ENCODE measurements around the gene NSFL1C.

Gene NSFL1C

DNA sequence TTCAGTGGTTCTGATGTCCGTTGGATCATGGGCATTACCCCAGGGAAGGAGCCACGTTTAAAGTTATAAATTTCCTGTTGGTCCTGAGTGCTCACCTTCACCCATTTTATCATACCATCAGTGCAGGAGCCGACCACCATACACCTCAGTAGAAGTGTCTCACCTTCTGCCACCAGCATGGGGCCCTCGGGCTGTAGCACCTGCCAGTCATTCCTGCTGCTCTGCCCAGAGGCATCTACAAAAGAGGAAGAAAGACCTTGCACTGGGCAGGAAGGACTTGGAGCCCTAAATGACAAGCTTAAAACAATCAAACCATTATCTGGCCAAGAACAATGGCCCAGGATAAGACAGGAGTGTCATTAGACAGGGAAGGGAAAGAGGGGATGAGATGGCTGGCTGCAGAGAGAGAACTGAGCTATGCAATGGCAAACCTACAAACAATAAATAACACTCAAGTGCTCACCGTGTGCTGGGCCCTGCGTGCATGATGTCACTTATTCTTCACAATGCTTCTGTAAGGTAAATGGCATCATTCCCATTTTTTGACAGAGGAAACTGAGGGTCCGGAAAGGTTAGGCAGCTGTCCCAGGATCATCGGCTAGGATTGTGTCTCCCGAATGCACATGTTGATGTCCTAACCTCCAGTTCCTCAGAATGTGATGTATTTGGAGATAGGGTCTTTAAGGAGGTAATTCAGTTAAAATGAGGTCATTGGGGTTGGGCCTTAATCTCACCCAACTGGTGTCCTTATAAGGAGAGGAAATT is 13.4 kb upstream of the NSFL1C start:
- no peak for DNase-seq

DNA sequence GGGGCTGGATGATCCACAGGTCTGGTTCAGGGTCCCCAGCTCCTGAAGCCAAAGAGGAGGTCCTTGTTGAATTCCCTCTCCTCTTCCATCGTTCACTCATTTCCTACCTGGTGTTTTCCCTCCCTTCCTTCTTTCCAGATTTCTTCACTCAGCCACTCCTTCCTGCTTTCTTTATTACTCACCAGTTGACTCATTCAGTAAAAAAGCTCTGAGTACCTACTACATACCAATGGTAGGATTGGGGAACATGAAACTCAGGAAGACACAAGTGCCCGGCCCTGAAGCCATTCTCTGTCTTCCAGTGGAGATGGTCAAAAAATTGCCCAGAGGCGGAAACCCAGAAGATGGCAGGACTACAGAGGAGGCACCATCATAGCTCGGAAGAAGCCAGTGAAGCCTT is 11.9 kb upstream of the NSFL1C start:
- DNase-seq: no peak

GRCh38 chr20:1477896-1478490 is 11.3 kb upstream of the NSFL1C start:
- DNase-seq: no peak

- peak; percentile 8 for DNase-seq
Measured at GRCh38 chr20:1474817-1475603, 8.4 kb upstream of the NSFL1C start.

DNA sequence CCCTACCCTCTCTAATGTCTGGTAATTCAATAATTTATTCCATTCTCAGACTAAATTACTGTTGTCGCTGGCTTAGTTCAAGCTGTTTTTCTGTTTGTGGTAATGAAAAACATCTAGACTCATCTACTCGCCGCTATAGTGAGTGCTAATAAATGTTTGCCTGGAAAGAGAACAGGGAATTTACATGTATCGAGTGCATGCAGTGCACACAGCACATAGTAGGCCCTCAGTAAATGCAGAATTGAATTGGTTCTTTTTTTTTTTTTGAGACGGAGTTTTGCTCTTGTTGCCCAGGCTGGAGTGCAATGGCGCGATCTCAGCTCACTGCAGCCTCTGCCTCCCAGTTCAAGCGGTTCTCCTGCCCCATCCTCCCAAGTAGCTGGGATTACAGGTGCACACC is 7.7 kb upstream of the NSFL1C start:
- DNase-seq: no peak

DNA sequence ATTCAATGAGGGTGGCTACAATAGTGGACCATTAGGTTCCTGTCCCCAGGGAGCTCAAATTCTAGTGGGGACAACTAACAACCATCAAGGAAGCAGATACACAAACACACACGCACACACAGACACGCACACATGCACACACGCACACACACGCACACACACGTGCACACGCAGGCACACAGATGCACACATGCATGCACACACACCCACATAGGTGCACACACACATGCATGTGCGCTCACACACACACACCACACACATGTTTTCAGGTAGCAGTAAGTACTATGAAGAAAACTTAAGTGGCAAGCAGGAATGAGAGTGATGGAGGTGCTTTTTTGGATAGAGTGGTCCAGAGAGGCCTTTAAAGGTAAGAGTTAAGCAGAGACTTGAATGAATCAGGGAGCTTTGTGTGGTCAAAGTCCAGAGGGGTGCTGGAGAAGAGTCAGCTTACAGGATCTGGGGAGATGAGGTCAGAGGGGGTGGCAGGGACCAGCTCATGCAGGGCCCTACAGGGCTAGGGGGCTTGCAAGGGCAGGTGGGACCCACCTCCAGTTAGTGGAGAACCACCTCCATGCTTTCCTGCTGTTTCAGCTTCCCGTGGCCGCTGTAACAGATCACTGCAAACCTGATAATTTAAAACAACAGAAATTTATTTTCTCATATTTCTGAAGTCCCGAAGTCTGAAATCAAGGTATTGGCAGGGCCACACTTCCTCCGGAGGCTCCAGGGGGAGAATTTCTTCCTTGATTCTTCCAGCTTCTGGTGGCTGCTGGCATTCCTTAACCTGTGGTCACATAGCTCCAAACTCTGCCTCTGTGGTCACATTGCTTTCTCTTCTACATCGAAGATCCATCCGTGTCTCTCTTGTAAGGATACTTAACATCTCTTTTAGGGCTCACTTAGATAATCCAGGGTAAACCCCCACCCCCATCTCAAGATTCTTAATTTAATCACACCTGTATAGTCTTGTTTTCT is 6.9 kb upstream of the NSFL1C start:
- DNase-seq: no peak

GRCh38 chr20:1472556-1473245 is 6.1 kb upstream of the NSFL1C start:
- DNase-seq: no peak

DNA sequence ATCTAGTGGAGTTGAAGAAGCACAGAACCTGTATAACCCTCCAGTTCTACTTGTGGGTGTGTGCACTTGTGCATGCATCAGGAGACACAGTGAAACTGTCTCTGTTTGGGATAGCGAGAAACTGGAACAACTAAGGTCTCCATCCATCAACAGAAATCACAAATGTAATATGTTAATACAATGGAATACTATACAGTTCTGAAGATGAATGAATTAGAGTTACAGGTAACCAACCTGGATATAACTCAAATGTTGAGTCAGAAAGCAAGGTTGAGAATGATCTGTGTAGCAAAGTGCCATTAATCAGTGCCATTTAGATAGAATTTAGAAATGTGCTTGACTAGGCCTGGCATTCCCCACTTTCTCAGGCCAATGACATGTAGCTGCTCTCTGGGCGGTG is 4.6 kb upstream of the NSFL1C start:
- DNase-seq: no peak

- DNase-seq: peak; percentile 49
Measured at GRCh38 chr20:1469925-1470571, 3.4 kb upstream of the NSFL1C start.

GRCh38 chr20:1469306-1469905 is 2.8 kb upstream of the NSFL1C start:
- no peak for DNase-seq

- DNase-seq: no peak
Measured at GRCh38 chr20:1468117-1468624, 1.5 kb upstream of the NSFL1C start.

- no peak for DNase-seq
Measured at GRCh38 chr20:1467355-1468116, 887 bp upstream of the NSFL1C start.

DNA sequence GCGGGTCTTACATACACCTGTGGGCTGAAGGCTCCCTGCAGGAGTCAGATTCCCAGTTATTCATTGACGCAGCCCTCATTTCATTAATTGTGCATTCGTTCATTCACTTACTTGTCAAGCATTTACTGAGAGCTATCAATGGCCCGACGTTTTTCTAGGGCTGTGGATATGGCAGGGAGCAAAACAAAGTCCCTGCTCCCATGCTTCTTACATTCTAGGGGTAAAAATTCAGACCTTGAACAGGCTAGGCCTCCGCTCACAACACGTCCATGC is 369 bp upstream of the NSFL1C start:
- no peak for DNase-seq

GRCh38 chr20:1465470-1466210 is 1.0 kb downstream of the NSFL1C start:
- DNase-seq: no peak

DNA sequence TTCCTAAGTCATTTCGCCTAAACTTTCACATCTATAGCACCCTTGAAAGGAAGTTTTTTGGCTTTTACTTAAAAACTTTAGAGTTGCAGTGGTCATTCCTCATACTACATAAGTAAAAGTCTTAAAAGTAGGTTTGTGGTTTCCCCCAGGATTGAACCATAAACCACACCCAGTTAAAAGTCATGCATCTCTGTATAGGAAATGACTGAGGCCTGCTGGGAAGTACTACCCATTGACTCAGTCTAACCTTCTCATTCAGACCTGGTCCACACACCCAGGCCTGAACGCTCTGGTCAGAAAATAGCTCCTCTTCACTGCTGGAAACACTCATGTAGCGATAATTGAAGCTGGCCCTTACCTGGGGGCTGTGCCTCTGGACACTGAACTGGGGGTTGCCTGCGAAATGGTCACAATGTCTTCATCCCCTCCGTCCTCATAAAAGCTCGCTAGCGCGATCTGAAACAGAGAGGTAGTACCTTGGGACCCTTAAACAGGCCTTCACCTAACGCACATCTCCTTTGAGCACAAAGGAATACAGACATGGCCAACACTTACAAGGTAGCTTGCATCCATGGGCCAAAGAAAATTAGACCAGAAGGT is 2.6 kb downstream of the NSFL1C start:
- peak; percentile 46 for DNase-seq

DNA sequence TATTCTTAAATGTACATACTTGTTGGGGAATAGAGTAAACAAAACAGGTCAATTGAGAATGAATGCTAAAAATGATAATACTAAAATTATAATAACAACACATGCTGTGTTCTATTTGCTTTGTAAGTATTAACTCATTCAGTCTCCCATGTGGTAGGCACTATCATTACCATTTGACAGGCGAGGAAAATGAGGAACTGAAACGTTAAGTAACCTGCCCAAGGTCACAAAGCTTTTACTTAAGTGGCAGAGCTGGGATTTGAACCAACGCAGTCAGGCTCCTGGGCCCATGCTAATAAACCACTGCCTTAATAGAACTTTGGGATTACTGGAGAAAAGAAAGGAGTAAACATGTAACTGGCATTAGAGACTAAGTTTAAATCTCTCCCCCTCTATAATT is 3.8 kb downstream of the NSFL1C start:
- DNase-seq: no peak

- no peak for DNase-seq
Measured at GRCh38 chr20:1462001-1462400, 4.6 kb downstream of the NSFL1C start.

GRCh38 chr20:1460275-1460674 is 6.4 kb downstream of the NSFL1C start:
- no peak for DNase-seq

DNA sequence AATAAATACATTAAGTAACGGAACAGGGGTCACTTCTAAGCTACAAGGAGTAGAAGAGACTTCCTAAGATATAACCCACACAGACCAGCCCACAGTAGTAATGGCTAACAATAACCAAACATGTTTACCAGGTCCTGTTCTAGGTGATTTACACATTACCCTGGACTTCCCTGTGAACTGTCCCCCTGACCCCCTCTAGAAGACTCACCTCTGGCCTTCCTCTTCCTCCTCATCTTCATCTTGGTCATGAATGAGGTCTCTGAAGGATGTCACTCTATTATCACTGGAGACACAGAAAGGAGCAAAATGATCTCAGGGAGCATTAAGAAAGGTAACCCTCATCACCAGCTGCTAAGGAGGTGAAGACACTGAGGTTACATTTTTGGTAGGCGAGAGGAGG is 8.7 kb downstream of the NSFL1C start:
- DNase-seq: no peak

Data from activated CD4-positive, alpha-beta T cell treated with anti-CD3 and anti-CD28 coated beads, Interleukin-10, Interleukin-2, amounts not matched to agents 100 ng/mL and 50 ng/mL, durations not matched to agents 16 hours and 8 hours (primary cell).